ENCODE measurements around the gene GABRA5. TPM values are rescaled to one million over a fixed set of nuclear protein-coding genes. Genes with fewer than 3 reads are reported as not detected.
A peak's percentile ranks its signal among the peaks of the same experiment; 100 is the strongest.
"Not testable (repeated sequence)": the region's sequence is repeated elsewhere in the genome, so short reads cannot be mapped to it uniquely, and the experiment has no call there.

GABRA5 gene
- total RNA-seq, 1 donor from 2014 or later = not detected

DNA sequence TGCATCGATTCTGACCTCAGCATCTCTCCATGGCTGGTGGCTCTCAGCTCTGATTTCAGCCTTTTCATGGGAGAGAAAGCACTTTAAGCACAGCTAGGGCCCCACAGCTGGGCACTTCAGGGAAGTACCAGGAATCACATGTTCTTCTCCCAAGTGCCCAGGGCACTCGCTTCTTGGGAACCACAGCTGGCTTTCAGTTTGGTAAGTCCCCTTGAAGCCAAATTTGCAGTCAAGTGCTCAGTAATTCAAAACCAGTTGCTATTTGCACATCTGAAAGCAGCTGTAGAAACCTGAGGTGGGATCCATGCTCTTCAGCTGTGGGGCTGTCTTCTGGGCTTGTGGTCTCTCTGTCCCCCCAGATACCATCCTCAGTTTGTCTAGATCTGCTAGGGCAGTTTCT, 12.8 kb downstream of the GABRA5 start:
- no peak for DNase-seq

- DNase-seq = no peak
These were observed 15.2 kb downstream of the GABRA5 start for GRCh38 chr15:26882112-26882511.

GRCh38 chr15:26882616-26883365, 15.9 kb downstream of the GABRA5 start:
- no peak for DNase-seq

- no peak for DNase-seq
These were observed 16.6 kb downstream of the GABRA5 start for GRCh38 chr15:26883466-26883865.

DNA sequence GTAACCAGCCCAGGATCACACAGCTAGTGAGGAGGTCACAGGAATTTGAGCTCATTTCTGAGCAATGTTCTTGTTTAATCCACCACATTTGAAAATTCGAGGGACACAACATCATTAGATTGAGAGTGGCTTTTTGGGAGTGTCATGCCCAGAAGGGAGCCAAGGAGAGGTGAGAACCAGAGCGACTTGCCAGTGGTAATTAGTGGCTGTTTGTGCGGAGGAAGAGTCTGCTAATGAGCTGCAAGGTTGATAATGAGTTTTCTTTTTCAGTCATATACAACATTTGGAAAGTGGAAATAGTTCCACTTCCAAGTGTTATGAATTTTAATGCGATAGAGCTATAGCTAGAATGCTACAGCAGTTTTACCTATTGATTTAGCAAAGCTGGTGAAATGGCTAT, 19.7 kb downstream of the GABRA5 start:
- no peak for DNase-seq

DNA sequence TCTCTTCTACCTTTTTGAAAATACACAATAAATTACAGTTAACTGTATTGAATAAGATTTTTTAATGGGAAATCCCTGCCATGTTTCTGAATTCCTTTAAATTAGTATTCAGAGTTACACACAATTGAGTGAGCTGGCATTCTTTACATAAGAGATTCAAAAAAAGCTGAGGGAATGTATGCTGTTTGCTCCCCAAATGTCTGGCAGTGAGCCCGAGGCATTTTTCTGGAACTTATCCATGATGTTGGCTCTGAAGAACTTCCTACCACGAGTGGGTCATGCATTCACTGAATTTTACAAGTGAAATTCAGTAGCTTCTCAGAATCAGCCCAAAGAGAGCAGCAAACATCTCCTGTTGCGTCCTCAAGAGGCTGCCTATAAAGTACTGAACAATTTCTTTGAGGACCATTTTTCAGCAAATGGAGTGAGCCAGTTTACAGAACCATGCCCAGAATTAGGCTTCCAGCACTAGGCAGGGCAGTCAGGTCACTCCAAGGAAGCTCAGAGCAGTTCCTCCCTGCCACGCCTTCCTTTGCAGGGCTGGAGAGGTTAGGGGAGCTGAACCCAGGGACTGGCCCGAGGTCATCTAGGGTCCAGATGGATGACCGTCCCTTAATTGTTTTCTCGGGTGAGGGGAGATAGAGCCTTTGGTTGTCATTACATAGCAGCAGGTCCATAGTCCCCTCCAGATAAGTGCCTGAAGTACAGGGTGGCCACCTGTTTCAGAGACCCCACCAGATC, 21.2 kb downstream of the GABRA5 start:
- no peak for DNase-seq

GRCh38 chr15:26888761-26889160, 21.9 kb downstream of the GABRA5 start:
- DNase-seq = no peak

DNA sequence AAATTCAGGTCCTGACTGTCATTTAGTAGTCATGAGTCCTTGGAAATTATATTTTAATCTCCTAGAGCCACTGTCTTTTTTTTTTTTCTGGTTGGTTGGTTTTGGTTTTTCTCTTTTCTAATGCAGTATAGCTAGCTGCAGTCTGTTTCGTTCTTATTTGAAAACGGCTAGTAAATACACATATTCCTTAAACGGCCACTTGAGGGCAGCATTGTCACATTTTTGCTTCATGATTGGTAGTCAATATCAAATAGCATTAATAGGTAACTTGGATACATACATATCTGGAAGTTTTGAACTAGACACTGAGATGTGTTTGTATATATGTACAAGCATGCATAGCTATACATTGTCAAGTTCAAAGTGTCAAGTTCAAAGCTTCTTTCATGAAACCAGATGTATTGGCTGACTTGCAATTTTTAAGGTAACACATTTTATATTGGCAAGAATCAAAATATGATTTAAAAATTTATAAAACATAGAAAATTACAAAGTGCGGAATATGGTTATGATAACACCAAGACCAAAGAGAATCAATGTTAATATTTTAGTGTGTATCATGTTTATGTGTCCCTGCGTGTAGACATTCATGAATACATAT, 22.5 kb downstream of the GABRA5 start:
- DNase-seq = peak; percentile 88

DNA sequence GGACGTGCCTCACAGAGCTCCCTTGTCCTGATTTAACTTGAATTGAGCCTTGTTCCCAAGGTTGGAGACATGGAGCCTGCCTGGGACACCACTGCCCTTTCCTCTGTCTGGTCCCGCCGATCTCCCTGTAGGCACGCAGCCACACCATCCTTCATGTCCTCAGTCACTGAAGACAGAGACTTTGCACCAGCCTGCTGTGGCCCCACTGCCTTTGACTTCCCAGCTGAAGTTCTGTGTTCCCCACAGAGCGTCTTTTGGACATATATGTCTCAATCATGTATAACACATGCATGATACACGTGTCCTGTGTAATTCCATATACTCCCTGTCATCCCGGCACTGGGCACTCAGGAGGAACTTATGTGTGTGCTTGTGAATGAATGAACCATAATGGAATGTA, 23.6 kb downstream of the GABRA5 start:
- DNase-seq = no peak

GRCh38 chr15:26890988-26891387, 24.1 kb downstream of the GABRA5 start:
- no peak for DNase-seq

DNA sequence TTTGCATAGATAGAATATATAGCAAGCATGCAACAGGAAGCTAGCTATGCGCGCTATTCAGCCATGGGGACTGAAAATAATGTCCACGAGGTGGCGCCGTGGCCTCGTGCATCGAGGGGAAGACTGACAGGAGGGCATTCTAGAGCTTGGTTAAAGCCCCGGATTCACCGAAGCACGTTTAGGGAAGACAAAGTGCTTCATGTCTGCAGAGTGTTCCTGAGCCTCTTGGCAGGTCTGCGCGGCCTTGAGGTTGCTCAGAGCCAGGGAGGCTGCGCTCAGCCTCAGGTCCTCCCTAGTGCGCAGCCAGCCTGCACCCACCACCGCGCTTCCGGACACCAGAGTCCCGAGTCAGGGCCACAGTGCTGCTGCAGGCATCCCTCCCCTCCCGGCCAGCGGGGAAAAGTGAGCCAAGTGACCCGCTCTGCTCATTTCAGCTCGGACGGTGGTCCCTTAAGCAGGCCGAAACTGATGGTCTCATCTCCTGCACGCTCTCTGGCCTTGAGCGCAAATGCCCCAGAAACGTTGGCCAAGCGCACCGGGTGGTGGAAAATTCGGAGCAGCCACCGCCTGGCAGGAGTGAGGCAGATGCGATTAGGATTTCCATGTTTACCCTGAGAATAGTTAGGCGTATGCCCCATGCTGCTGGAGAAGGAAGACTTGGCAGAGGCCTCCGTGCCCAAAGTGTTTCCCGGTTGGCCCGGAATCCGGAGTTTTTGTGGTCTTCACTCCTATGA, 24.8 kb downstream of the GABRA5 start:
- DNase-seq = peak; percentile 81

DNA sequence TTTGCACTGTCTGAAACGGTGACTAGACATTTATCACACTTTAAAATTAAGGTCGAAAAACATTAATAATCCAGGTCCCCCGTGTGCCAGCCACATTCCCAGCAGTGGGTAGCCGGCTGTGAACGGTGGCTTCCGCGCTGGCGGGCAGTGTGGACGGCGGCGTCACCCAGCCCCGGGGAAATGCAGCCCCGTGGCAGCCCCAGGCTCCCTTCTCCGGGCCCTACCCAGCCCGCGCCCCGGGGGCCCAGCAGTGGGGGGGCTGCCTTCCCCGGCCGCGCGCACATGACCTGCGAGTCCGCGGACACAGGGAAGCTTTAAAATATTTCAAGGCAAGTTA, 25.3 kb downstream of the GABRA5 start:
- peak; percentile 4 for DNase-seq

- no peak for DNase-seq
These were observed 25.8 kb downstream of the GABRA5 start for GRCh38 chr15:26892678-26893077.

- no peak for DNase-seq
These were observed 26.6 kb downstream of the GABRA5 start for GRCh38 chr15:26893351-26894065.

GRCh38 chr15:26894181-26894580, 27.3 kb downstream of the GABRA5 start:
- no peak for DNase-seq

DNA sequence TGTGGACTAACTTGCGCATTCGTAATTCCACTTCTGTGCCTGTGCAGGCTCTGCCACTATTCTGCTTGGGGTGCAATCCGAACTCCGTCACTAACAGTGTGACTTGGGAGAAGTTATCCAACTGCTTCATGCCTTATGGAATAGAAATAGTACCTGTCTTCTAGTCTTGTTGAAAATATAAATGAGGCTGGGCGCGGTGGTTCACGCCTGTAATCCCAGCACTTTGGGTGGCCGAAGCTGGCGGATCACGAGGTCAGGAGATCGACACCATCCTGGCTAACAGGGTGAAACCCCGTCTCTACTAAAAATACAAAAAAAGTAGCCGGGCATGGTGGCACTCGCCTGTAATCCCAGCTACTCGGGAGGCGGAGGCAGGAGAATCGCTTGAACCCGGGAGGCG, 28.5 kb downstream of the GABRA5 start:
- DNase-seq = not testable (repeated sequence)

GRCh38 chr15:26899658-26900057, 32.8 kb downstream of the GABRA5 start:
- no peak for DNase-seq

GRCh38 chr15:26901041-26901440, 34.2 kb downstream of the GABRA5 start:
- DNase-seq = no peak

- no peak for DNase-seq
These were observed 43.9 kb downstream of the GABRA5 start for GRCh38 chr15:26910715-26911114.

GRCh38 chr15:26921433-26921832, 54.6 kb downstream of the GABRA5 start:
- DNase-seq = no peak

DNA sequence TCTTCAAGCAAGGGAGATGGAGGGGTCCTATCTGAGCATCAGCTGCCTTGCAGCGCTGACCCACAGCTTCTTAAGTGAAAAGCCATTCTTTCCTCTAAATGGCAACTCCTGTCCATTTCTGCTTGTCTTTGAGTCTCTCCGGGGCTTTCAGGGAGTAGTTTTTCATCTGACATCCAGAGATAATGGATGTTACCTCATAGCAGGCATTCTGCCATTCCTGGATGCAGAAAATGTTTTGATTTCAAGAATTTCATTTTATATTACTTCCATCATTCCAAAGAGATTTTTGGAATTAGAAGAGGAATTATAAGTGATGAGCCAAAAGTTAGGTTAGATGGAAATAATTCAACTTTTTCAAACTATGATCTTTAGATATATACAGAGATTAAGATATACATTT, 59.2 kb downstream of the GABRA5 start:
- DNase-seq = no peak

DNA sequence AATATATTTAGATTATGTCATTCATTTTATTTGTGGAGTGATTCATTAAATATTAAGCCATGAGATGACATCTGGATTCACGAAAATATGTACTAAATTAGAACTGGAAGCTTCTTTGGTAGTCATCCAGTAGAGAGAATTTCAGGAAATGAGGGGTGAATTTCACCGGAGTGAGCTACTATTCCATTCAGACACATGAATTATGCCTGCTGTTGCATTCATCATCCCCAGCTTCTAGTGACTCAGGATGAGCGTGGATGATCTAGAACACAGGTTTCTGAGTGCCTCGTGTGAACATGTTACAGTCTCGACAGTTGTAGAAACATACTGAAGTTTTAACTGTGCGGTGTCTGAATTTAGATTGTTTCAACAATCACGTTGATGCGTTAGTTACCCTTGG, 61.2 kb downstream of the GABRA5 start:
- no peak for DNase-seq

GRCh38 chr15:26929588-26929987, 62.7 kb downstream of the GABRA5 start:
- DNase-seq = no peak

All from dermis blood vessel endothelial cell (primary cell).